ENCODE data around the gene EBF4.

The EBF4 gene

GRCh38 chr20:2746636-2747265 is 54.2 kb downstream of the EBF4 start:
- Histone ChIP-seq H3K36me3 (ENCODE audit: control insufficient read depth in 1 of 2, insufficient read depth in 2 of 2, low read length in 2 of 2) (no peaks in the 10 kb centered on the region), H3K4me3 (ENCODE audit: low read depth in 1 of 2, low read length in 2 of 2) (no peak overlapping the region), H3K27ac (ENCODE audit: low read length) (no peak overlapping the region), H3K27me3 (ENCODE audit: low read depth, low read length) (peaks cover 11% of the 10 kb centered on the region), H3K4me1 (ENCODE audit: control insufficient read depth in 1 of 2, insufficient read depth in 2 of 2, low read length in 2 of 2) (peaks cover 0 to 12% of the 10 kb centered on the region in 2 donors), H3K9me3 (ENCODE audit: control insufficient read depth in 1 of 2, low read length in 2 of 2) (no peaks in the 10 kb centered on the region)

- no peaks in the 10 kb centered on the region for H3K9me3 ChIP-seq (ENCODE audit: control insufficient read depth in 1 of 2, low read length in 2 of 2)
- peaks cover under 1 to 21% of the 10 kb centered on the region in 2 donors for H3K4me1 ChIP-seq (ENCODE audit: control insufficient read depth in 1 of 2, insufficient read depth in 2 of 2, low read length in 2 of 2)
- no peak overlapping the region for H3K4me3 ChIP-seq (ENCODE audit: low read depth in 1 of 2, low read length in 2 of 2)
- no peaks in the 10 kb centered on the region for H3K36me3 ChIP-seq (ENCODE audit: control insufficient read depth in 1 of 2, insufficient read depth in 2 of 2, low read length in 2 of 2)
- peaks cover 11% of the 10 kb centered on the region for H3K27me3 ChIP-seq (ENCODE audit: low read depth, low read length)
- H3K27ac ChIP-seq (ENCODE audit: low read length), result no peak overlapping the region
These were observed 55.2 kb downstream of the EBF4 start for GRCh38 chr20:2747676-2748235.

DNA sequence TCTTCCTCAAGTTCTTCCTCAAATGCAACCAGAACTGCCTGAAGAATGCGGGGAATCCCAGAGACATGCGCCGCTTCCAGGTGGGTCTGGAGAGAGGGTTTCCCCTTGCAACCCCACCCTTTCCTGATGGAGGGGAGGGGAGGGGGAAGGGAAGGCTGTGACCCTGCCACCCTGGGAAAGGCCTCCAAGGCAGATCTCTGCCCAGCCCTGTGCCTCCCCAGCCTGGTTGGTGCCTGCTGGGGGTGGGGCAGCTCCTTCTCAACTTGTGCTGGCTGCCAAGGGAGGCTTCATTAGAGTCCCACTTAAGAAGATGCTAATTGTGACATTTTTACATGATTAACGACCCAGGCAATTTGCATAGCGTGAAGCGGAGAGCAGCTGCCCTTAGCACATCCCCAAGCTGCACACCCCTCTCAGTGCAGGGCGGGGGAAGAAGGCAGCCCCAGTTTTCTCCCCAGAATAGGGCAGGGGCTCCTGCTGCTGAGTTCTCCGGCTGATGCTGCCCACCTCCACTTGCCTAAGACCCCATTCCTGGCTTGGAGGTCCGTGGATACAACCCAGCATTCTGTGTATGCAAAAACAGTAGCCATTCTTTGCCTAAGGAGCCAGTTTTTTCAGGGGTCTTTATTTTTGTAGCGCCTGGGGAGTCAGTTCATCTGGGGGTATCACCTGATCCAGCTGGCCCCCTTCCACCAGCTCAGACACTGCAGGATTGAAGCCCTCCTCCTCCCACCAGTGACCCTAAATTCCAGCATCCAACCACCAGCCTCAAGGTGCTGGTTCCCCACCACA is 56.2 kb downstream of the EBF4 start:
- Histone ChIP-seq H3K4me1 (ENCODE audit: control insufficient read depth in 1 of 2, insufficient read depth in 2 of 2, low read length in 2 of 2) (peaks cover 3 to 29% of the 10 kb centered on the region in 2 donors), H3K9me3 (ENCODE audit: control insufficient read depth in 1 of 2, low read length in 2 of 2) (no peaks in the 10 kb centered on the region), H3K27me3 (ENCODE audit: low read depth, low read length) (peaks cover 21% of the 10 kb centered on the region), H3K36me3 (ENCODE audit: control insufficient read depth in 1 of 2, insufficient read depth in 2 of 2, low read length in 2 of 2) (no peaks in the 10 kb centered on the region), H3K4me3 (ENCODE audit: low read depth in 1 of 2, low read length in 2 of 2) (no peak overlapping the region), H3K27ac (ENCODE audit: low read length) (no peak overlapping the region)

- Histone ChIP-seq H3K27me3 (ENCODE audit: low read depth, low read length) (peaks cover 27% of the 10 kb centered on the region), H3K27ac (ENCODE audit: low read length) (no peak overlapping the region), H3K4me1 (ENCODE audit: control insufficient read depth in 1 of 2, insufficient read depth in 2 of 2, low read length in 2 of 2) (peaks cover 3 to 29% of the 10 kb centered on the region in 2 donors), H3K36me3 (ENCODE audit: control insufficient read depth in 1 of 2, insufficient read depth in 2 of 2, low read length in 2 of 2) (no peaks in the 10 kb centered on the region), H3K4me3 (ENCODE audit: low read depth in 1 of 2, low read length in 2 of 2) (no peak overlapping the region), H3K9me3 (ENCODE audit: control insufficient read depth in 1 of 2, low read length in 2 of 2) (no peaks in the 10 kb centered on the region)
These were observed 56.9 kb downstream of the EBF4 start for GRCh38 chr20:2749343-2749950.

DNA sequence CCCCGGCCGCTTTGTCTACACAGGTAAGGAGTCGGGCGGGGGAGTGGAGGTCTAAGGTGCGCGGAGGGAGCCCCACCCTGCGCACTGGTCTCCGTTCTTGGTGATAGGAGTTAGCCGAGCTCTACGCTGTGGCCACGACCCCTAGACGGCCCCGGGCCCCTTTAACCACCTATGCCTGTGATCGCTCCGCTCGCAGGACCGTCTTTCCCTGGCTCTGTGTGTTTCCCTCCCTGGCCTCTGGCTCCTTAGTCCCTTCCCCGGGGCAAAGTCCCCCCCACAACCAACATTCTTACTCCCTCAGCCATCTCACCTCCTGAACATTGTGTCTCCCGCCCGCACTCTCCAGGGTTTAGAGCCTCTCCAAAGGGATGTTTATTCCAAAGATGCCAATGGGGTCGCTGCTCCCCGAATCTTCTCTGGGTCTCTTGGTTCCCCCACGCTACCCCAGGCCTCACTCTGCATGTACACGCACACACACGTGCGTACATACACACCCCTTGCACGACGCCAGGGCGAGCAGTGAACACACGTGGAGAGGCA is 57.4 kb downstream of the EBF4 start:
- Histone ChIP-seq H3K27ac (ENCODE audit: low read length) (no peak overlapping the region), H3K9me3 (ENCODE audit: control insufficient read depth in 1 of 2, low read length in 2 of 2) (no peaks in the 10 kb centered on the region), H3K4me1 (ENCODE audit: control insufficient read depth in 1 of 2, insufficient read depth in 2 of 2, low read length in 2 of 2) (peaks cover 3 to 29% of the 10 kb centered on the region in 2 donors), H3K4me3 (ENCODE audit: low read depth in 1 of 2, low read length in 2 of 2) (peak overlapping the region in 1 of 2 donors; percentile 54), H3K36me3 (ENCODE audit: control insufficient read depth in 1 of 2, insufficient read depth in 2 of 2, low read length in 2 of 2) (no peaks in the 10 kb centered on the region), H3K27me3 (ENCODE audit: low read depth, low read length) (peaks cover 27% of the 10 kb centered on the region)

GRCh38 chr20:2750491-2751251 is 58.1 kb downstream of the EBF4 start:
- H3K4me1 ChIP-seq (ENCODE audit: control insufficient read depth in 1 of 2, insufficient read depth in 2 of 2, low read length in 2 of 2), result peaks cover 3 to 29% of the 10 kb centered on the region in 2 donors
- no peaks in the 10 kb centered on the region for H3K36me3 ChIP-seq (ENCODE audit: control insufficient read depth in 1 of 2, insufficient read depth in 2 of 2, low read length in 2 of 2)
- peaks cover 29% of the 10 kb centered on the region for H3K27me3 ChIP-seq (ENCODE audit: low read depth, low read length)
- no peaks in the 10 kb centered on the region for H3K9me3 ChIP-seq (ENCODE audit: control insufficient read depth in 1 of 2, low read length in 2 of 2)
- H3K4me3 ChIP-seq (ENCODE audit: low read depth in 1 of 2, low read length in 2 of 2), result peak overlapping the region; percentile 53 to 54
- H3K27ac ChIP-seq (ENCODE audit: low read length), result no peak overlapping the region

DNA sequence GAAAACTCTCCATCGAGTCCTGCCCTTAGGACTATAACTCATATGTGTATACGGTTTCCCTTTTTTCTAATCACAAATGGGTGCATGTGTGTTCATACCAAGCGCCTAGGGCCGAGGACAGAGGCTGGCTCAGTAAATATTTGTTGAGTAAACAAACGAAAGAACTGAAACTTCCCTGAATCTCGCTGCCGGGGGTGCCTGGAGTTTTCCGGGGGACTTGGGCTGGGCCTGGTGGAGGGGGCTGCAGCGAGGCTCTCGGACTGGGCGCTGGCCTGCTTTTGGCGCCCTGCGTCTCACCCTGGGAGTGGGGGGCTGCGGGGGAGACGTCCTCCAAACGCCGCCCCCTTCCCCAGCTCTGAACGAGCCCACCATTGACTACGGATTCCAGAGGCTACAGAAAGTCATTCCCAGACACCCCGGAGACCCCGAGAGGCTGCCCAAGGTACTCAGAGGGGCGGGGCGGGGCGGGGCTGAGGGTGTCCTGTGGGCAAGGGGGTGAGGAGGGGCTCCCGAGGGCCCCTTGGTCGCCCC is 58.8 kb downstream of the EBF4 start:
- Histone ChIP-seq H3K36me3 (ENCODE audit: control insufficient read depth in 1 of 2, insufficient read depth in 2 of 2, low read length in 2 of 2) (no peaks in the 10 kb centered on the region), H3K4me3 (ENCODE audit: low read depth in 1 of 2, low read length in 2 of 2) (peak overlapping the region; percentile 53 to 54), H3K9me3 (ENCODE audit: control insufficient read depth in 1 of 2, low read length in 2 of 2) (no peaks in the 10 kb centered on the region), H3K27me3 (ENCODE audit: low read depth, low read length) (peaks cover 34% of the 10 kb centered on the region), H3K4me1 (ENCODE audit: control insufficient read depth in 1 of 2, insufficient read depth in 2 of 2, low read length in 2 of 2) (peaks cover 3 to 29% of the 10 kb centered on the region in 2 donors), H3K27ac (ENCODE audit: low read length) (no peak overlapping the region)

GRCh38 chr20:2751878-2752566 is 59.4 kb downstream of the EBF4 start:
- H3K9me3 ChIP-seq (ENCODE audit: control insufficient read depth in 1 of 2, low read length in 2 of 2), result no peaks in the 10 kb centered on the region
- peaks cover 34% of the 10 kb centered on the region for H3K27me3 ChIP-seq (ENCODE audit: low read depth, low read length)
- H3K4me1 ChIP-seq (ENCODE audit: control insufficient read depth in 1 of 2, insufficient read depth in 2 of 2, low read length in 2 of 2), result peaks cover 3 to 29% of the 10 kb centered on the region in 2 donors
- H3K27ac ChIP-seq (ENCODE audit: low read length), result no peak overlapping the region
- peak overlapping the region in 1 of 2 donors; percentile 59 for H3K4me3 ChIP-seq (ENCODE audit: low read depth in 1 of 2, low read length in 2 of 2)
- no peaks in the 10 kb centered on the region for H3K36me3 ChIP-seq (ENCODE audit: control insufficient read depth in 1 of 2, insufficient read depth in 2 of 2, low read length in 2 of 2)

- H3K9me3 ChIP-seq (ENCODE audit: control insufficient read depth in 1 of 2, low read length in 2 of 2), result no peaks in the 10 kb centered on the region
- no peak overlapping the region for H3K27ac ChIP-seq (ENCODE audit: low read length)
- H3K4me1 ChIP-seq (ENCODE audit: control insufficient read depth in 1 of 2, insufficient read depth in 2 of 2, low read length in 2 of 2), result peaks cover 3 to 29% of the 10 kb centered on the region in 2 donors
- peak overlapping the region in 1 of 2 donors; percentile 59 for H3K4me3 ChIP-seq (ENCODE audit: low read depth in 1 of 2, low read length in 2 of 2)
- peaks cover 34% of the 10 kb centered on the region for H3K27me3 ChIP-seq (ENCODE audit: low read depth, low read length)
- H3K36me3 ChIP-seq (ENCODE audit: control insufficient read depth in 1 of 2, insufficient read depth in 2 of 2, low read length in 2 of 2), result no peaks in the 10 kb centered on the region
These were observed 60.2 kb downstream of the EBF4 start for GRCh38 chr20:2752567-2753460.
